Nucleus accumbens (tissue), 56 donors: ENCODE measurements around the gene STK11IP.

Experiments
- DNase-seq, 56 donors: peaks; one replicate each; lab custom pipeline; 2025; lab: John Stamatoyannopoulos, UW

STK11IP gene

GRCh38 chr2:219630770-219631405, 33.2 kb downstream of the STK11IP start:
- DNase-seq: no peak

GRCh38 chr2:219631406-219631891, 33.8 kb downstream of the STK11IP start:
- DNase-seq: no peak

- DNase-seq: no peak
These were observed 34.5 kb downstream of the STK11IP start for GRCh38 chr2:219631904-219632759.

- no peak for DNase-seq
These were observed 35.1 kb downstream of the STK11IP start for GRCh38 chr2:219632760-219633105.

GRCh38 chr2:219633276-219634065, 35.8 kb downstream of the STK11IP start:
- DNase-seq: no peak

- no peak for DNase-seq
These were observed 36.7 kb downstream of the STK11IP start for GRCh38 chr2:219634171-219634940.

- no peak for DNase-seq
These were observed 37.5 kb downstream of the STK11IP start for GRCh38 chr2:219634951-219635751.

GRCh38 chr2:219636144-219636915, 38.7 kb downstream of the STK11IP start:
- DNase-seq: no peak

GRCh38 chr2:219636941-219637841, 39.5 kb downstream of the STK11IP start:
- no peak for DNase-seq

GRCh38 chr2:219637842-219638185, 40.2 kb downstream of the STK11IP start:
- DNase-seq: no peak

GRCh38 chr2:219638217-219638947, 40.7 kb downstream of the STK11IP start:
- peak in 2 of 56 donors; percentile 28 to 36 for DNase-seq

GRCh38 chr2:219638948-219639755, 41.5 kb downstream of the STK11IP start:
- DNase-seq: peak in 8 of 56 donors; percentile 16 to 51 (median 30)

- DNase-seq: no peak
These were observed 43.9 kb downstream of the STK11IP start for GRCh38 chr2:219641390-219642068.

GRCh38 chr2:219642069-219642454, 44.4 kb downstream of the STK11IP start:
- DNase-seq: no peak

- DNase-seq: peak; percentile 29 to 98 (median 88)
These were observed 44.9 kb downstream of the STK11IP start for GRCh38 chr2:219642465-219643083.
